Stimulated activated effector memory CD8-positive, alpha-beta T cell treated with anti-CD3 and anti-CD28 coated beads, Interleukin-12 subunit alpha, Interleukin-12 subunit beta, amount 100 ng/mL, for 72 hours (primary cell): Measurements from ENCODE around the gene SLC12A8.

Experiments used
- ATAC-seq: fragments of 150-1000 bp; cut with Tn5 transposase; 2 replicates; pipeline ENCODE4 v1.10.0; 2021
- DNase-seq, 2 donors: peaks; one replicate each; pipeline ENCODE4 v3.0.0; 2021 to 2022; ENCODE audit warnings: low spot score in 2 of 2
- H3K27ac Mint-ChIP-seq: one replicate; pipeline ENCODE4 v1.8.0; 2022; ENCODE audit warnings: mild to moderate bottlenecking, mixed read lengths
- H3K36me3 Mint-ChIP-seq: one replicate; pipeline ENCODE4 v1.8.0; 2022; ENCODE audit warnings: mild to moderate bottlenecking, mixed read lengths
- H3K4me1 Mint-ChIP-seq: one replicate; pipeline ENCODE4 v1.8.0; 2022; ENCODE audit warnings: mixed read lengths
- H3K4me3 Mint-ChIP-seq: one replicate; pipeline ENCODE4 v1.8.0; 2022; ENCODE audit warnings: mild to moderate bottlenecking, mixed read lengths
- H3K9me3 Mint-ChIP-seq: one replicate; pipeline ENCODE4 v1.8.0; 2022; ENCODE audit warnings: mixed read lengths

Gene SLC12A8

DNA sequence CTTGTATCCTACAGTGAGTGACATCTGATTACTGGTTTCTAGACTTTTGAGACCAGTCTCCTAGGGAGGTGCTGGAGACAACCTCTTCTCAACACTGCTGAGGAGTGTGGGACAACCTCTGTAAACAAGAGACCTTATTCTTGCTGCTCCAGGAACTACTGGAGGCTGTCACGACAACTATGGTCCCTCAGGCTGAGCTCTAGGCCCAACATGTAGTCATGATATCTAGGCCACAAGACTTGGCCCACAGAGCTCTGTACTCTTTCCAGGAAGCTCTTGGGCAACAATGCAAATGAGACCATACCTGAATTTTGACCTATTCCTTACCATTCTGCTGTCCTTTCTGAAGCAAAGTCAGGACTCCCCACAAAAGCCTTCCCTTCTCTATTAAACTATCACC is 132.5 kb downstream of the SLC12A8 start:
- Mint-ChIP-seq H3K4me3 (no peak overlapping the region), H3K9me3 (no peaks in the 10 kb centered on the region), H3K4me1 (no peaks in the 10 kb centered on the region), H3K27ac (no peak overlapping the region), H3K36me3 (no peaks in the 10 kb centered on the region)
- DNase-seq (no peak), ATAC-seq (no peak)

DNA sequence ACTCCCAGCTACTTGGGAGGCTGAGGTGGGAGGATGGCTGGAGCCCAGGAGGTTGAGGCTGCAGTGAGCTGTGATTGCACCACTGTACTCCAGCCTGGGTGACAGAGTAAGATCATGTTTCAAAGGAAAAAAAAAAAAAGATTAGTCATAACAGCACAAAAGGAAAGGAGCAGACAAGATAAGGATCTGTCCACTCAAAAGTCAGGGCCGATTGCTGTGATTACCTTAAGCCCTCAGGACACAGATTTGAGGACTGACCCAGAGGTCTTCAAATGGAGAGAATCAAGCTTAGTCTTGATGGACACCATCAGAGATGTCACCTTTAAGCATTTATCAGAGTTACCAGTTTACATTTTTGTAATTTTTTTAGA is 132.9 kb downstream of the SLC12A8 start:
- Mint-ChIP-seq H3K27ac (no peak overlapping the region), H3K36me3 (no peaks in the 10 kb centered on the region), H3K9me3 (no peaks in the 10 kb centered on the region), H3K4me1 (no peaks in the 10 kb centered on the region), H3K4me3 (no peak overlapping the region)
- DNase-seq (no peak), ATAC-seq (no peak)

DNA sequence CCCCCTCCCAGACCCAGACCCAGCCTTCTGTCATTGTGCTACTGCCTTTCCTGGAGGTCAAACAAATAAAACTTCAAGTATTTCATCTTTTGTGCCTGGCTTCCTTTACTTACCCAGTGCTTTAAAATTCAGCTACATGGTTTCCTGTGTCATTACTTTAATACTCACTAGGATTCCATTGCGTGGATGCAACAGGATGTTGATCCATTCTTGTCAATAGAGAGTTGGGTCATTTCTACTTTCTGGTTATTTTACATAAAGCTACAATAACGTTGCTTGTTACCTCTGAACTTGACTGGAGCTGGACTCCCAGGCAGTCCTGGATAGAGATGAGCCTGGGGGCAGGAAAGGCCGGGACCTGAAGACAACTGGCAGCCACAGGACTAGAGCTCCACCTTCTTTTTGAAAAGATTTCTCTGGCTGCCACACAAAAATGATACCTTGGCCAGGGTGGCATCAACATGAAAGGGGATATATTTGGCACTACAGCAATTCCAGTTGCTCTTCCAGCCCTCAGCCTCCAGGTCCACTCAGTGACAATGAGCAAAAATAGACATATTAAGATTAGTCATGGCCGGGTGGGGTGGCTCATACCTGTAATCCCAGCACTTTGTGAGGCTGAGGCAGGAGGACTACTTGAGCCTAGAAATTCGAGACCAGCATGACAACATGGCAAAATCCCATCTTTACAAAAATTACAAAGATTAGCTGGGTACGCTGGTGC is 133.4 kb downstream of the SLC12A8 start:
- Mint-ChIP-seq H3K4me1 (no peaks in the 10 kb centered on the region), H3K27ac (no peak overlapping the region), H3K36me3 (no peaks in the 10 kb centered on the region), H3K4me3 (no peak overlapping the region), H3K9me3 (no peaks in the 10 kb centered on the region)
- DNase-seq (no peak), ATAC-seq (no peak)

DNA sequence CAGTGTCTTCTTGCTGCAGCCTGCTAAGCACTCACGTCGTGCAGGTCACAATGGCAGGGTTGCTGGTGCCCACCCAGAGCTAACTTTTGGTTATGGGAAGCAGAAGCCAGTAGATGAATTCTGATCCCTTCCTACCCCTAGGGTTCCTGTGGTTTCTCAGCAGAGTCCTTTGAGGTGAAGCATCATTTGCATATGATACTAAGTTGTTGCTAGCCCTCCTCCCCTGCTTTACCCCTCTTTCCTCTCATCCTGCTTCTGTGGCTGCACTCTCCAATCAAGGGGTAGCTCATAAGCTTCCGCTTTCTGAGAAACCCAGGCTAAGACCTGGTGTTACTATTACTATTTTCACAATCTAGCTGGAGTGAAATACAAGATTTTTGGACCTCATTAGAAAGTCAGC is 134.7 kb downstream of the SLC12A8 start:
- Mint-ChIP-seq H3K27ac (no peak overlapping the region), H3K4me1 (no peaks in the 10 kb centered on the region), H3K36me3 (no peaks in the 10 kb centered on the region), H3K4me3 (no peak overlapping the region), H3K9me3 (no peaks in the 10 kb centered on the region)
- DNase-seq, result no peak
- ATAC-seq, result no peak

DNA sequence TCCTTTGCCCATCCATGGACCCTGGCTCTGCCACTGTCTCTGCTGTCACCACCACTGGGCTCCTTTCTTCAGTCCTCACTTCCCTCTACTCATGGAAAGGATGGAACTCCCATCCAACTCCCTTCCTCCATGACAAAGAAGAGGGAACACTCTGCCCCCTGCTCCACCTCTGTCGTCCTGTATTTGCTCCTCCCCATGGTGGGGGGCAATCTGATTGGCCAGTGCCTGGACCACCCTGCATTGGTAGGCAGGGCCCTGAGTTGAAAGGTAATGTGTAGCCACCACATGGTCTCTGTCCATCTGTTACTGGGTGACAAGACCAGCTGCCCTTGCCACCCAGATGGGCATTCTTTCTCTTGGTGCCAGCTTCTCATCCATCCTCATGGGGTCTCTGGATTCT is 136.1 kb downstream of the SLC12A8 start:
- Mint-ChIP-seq H3K27ac (peak overlapping the region; percentile 60), H3K4me3 (no peak overlapping the region), H3K4me1 (no peaks in the 10 kb centered on the region), H3K9me3 (no peaks in the 10 kb centered on the region), H3K36me3 (no peaks in the 10 kb centered on the region)
- ATAC-seq (peak; percentile 21), DNase-seq (no peak)

DNA sequence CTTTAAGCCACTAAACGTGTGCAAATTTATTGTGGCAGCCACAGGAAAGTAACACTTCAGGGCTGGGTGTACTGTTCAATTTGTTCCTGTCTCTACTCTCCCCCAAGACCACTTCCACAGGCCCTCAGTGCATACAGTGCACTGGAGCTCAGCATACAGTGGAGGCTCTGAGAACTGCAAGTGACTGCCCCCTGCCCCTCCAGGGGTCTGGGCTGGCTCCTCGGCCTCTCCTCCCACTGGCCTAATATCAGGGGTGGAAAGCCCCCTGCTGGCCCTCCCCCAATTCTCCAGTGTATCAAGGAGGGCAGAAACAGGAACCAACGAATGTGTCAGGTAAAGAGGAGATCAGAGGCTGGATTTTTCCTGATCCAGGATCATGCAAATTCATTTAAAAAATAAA is 136.8 kb downstream of the SLC12A8 start:
- no peak overlapping the region for H3K4me3 Mint-ChIP-seq
- H3K4me1 Mint-ChIP-seq, result no peaks in the 10 kb centered on the region
- no peak for ATAC-seq

DNA sequence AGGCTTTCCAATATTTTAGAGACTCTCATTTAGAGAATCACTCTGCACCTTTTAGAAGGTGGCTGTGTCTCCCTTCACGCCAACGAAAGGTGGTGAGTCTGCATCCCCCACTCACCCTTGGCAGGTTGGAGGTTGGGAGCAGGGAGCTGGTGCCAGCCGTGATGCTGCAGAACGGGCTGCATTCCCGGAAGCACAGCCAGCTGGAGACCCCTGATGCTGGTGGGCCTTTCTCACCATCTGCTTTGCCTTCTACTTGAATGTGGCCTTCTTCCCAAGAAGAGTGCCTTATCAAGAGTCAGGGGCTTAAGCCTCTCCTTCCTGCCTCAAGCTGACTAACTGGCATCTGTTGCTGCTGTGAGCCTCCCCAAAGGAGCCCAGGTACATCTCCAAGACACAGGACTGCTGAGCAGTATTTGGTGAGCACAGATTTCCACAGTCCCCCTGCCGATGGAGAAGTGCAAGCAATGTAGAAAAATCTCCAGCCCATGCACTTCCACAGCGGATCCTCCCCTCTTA is 139.1 kb downstream of the SLC12A8 start:
- Mint-ChIP-seq H3K4me3 (no peak overlapping the region), H3K9me3 (no peaks in the 10 kb centered on the region), H3K27ac (no peak overlapping the region), H3K36me3 (no peaks in the 10 kb centered on the region), H3K4me1 (no peaks in the 10 kb centered on the region)
- DNase-seq (no peak), ATAC-seq (no peak)

More for the DNA sequence above, 136.8 kb downstream of the SLC12A8 start:
- Mint-ChIP-seq H3K9me3 (no peaks in the 10 kb centered on the region), H3K27ac (peak overlapping the region; percentile 60), H3K36me3 (no peaks in the 10 kb centered on the region)
- DNase-seq, result no peak

DNA sequence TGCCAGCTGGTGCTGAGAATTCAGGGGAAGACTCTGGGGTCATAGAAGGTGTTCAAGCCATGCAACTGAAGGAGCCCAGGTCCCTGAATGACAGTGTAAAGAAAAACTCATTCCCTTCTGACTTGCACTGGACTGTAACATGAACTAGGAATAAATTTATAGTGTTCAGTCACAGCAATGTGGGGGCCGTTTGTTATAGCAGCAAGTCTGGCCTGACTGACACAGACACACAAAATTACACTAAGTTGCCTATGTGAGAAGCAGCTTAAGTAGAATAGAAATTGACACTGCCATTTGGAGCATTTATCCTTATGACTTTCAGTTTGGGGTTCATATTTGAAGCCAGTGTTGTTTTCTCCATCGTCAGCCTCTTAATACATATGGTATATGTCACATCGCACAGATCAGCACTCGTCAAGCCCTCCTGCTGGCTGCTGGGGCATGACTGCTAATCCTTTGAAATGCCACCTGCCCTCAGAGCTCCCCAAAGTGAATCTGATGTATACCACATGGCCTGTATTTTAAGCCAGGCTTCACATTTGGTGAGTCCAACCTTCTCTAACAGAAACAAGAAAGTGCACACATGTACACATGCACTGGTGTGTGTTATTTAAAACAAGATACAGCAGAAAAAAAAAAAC is 139.7 kb downstream of the SLC12A8 start:
- no peak for ATAC-seq
- Mint-ChIP-seq H3K9me3 (no peaks in the 10 kb centered on the region), H3K36me3 (no peaks in the 10 kb centered on the region), H3K4me3 (no peak overlapping the region), H3K27ac (no peak overlapping the region), H3K4me1 (no peaks in the 10 kb centered on the region)
- no peak for DNase-seq

DNA sequence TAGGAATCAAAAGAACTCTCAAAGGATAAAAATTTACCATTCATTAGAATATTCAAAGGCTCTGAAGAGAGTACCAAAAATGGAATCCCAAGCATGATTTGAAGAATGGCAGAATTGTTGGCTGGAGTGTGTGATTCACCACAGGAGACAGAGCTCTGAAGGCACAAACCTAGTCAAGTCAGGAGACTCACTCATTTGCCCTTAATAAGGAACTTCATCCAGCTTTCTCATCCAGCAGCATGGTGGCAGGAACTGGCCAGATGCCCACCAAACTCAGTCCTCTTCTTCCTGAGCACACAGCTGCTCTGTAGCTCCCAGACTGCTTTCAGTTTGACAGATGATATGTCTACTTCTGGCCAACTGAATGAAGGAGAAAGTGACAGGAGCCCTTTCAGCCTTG is 140.2 kb downstream of the SLC12A8 start:
- Mint-ChIP-seq H3K4me1 (peaks cover under 1% of the 10 kb centered on the region), H3K36me3 (no peaks in the 10 kb centered on the region), H3K27ac (no peak overlapping the region), H3K9me3 (no peaks in the 10 kb centered on the region), H3K4me3 (no peak overlapping the region)
- ATAC-seq, result no peak
- no peak for DNase-seq

DNA sequence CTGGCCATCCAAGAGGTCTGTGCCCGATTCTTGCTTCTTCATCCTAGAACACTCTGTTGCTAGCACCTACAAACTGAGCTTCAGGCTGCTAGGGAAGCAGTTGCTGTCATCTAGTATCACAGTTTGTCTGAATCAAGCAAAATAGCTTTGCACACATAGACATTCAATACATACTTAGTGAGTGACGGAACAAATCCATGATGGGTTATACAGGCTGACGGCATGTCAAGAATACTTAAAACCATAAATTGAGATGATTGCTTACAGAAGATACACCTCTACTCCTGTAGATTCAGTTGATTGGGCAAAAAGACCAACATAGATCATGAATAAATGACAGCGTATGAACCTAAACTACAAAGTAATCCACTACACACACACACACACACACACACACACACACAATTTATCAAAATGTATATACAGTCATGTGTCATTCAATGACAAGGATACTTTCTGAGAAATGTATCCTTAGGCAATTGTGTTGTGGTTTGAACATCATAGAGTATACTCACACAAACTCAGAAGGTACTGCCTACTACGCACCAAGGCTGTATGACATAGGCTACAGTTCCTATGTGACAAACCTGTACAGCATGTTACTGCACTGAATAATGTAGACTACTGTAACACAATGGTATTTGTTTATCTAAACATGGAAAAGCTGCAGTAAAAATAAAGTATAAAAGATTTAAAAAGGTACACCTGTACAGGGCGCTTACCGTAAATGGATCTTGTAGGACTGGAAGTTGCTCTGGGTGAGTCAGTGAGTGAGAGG is 142.4 kb downstream of the SLC12A8 start:
- DNase-seq, result no peak
- Mint-ChIP-seq H3K27ac (no peak overlapping the region), H3K9me3 (no peaks in the 10 kb centered on the region), H3K4me1 (peaks cover 7% of the 10 kb centered on the region), H3K4me3 (no peak overlapping the region), H3K36me3 (no peaks in the 10 kb centered on the region)
- no peak for ATAC-seq

DNA sequence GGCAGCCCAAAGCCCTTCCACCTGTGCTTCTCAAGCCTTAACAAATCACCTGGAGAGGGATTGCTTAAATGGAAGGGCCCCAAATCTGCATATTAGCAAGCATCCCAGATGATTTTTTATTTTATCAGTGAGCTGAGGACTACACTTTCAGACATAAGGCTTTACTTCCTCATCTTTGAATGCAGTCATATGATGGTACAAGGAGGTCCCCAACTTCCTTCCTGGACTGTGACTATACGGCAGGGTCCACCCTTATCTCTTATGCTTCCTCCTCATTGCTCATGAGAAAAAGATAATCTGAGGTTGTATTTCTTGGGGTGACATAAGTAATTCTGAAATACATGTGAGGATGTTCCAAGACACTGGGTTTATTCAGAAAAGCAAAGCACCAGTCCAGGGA is 143.1 kb downstream of the SLC12A8 start:
- Mint-ChIP-seq H3K9me3 (no peaks in the 10 kb centered on the region), H3K36me3 (no peaks in the 10 kb centered on the region), H3K27ac (no peak overlapping the region), H3K4me3 (no peak overlapping the region), H3K4me1 (peaks cover 7% of the 10 kb centered on the region)
- ATAC-seq (no peak), DNase-seq (no peak)

DNA sequence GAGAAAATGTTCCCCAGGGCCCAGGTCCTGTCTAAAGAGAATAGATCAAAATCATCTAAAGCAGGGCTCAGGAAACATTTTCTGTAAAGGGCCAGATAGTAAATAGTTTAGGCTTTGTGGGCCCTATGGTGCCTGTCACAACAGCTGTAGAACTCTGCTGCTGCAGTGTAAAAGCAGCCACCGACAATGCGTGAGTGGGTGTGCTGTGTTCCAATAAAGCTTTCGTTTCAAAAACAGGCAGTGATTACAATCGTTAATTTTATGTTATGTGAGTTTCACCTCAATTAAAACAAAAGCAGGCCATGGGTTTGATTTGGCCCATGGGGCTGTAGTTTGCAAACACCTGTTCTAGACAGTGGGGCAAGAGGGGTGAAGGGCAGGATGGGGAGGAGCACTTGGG is 144.3 kb downstream of the SLC12A8 start:
- H3K9me3 Mint-ChIP-seq, result no peaks in the 10 kb centered on the region
- H3K4me3 Mint-ChIP-seq, result no peak overlapping the region
- ATAC-seq, result no peak
- peaks cover 7% of the 10 kb centered on the region for H3K4me1 Mint-ChIP-seq
- DNase-seq, result no peak
- no peaks in the 10 kb centered on the region for H3K36me3 Mint-ChIP-seq
- no peak overlapping the region for H3K27ac Mint-ChIP-seq

DNA sequence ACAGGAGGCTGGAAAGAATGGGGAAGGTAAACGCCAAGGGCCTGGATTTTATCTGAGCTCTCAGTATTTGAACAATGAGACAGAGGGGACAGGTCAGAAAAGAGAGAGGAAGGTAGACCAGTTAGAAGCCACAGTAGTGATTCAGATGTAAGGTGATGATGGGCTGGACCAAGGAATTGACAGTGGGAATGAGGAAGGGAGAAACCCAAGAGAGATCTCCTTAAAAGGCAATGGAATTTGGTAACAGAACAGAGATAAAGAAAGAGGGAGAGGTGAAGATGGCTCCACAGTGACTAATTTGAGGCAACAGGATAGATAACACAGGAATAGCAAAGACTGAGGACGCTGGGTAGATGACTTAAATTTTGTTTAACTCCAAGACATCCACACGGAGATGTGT is 145.3 kb downstream of the SLC12A8 start:
- no peak for DNase-seq
- Mint-ChIP-seq H3K27ac (no peak overlapping the region), H3K36me3 (no peaks in the 10 kb centered on the region), H3K9me3 (no peaks in the 10 kb centered on the region), H3K4me3 (no peak overlapping the region), H3K4me1 (peaks cover 7% of the 10 kb centered on the region)
- ATAC-seq, result no peak

DNA sequence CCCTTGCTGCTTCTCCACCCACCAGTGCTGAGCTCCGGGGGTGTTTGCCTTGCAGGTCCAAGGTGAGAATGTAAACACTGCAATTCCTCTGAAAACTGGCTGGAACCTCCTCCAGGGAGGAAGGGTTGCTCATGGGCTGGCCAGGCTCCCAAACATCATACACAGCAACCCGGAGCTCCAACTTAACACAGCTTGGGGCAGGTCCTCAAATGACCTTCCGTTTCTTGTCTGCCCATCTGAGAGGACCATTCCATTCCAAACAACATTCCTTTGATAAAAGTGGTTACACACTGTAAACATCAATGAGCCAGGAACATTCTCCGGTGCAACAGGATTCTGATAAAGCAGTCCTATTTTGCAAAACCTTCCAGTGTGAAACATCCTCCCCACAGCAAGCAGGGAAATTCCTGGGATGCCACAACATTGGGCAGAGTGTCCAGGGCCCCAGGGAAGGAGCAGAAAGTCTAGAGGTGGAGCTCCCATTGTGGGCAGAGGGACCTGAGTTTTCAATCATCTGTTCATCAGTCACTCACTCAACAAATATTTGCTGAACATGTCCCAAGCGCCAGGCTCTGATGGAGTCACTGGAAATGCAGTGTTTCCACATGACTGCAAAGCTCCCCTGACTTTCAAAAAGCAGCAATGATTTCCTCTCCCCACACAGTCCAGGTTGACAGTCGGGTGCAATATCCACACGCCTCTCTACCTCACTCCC is 149.5 kb downstream of the SLC12A8 start:
- H3K4me3 Mint-ChIP-seq, result no peak overlapping the region
- no peaks in the 10 kb centered on the region for H3K36me3 Mint-ChIP-seq
- no peak for DNase-seq
- no peak overlapping the region for H3K27ac Mint-ChIP-seq
- H3K9me3 Mint-ChIP-seq, result no peaks in the 10 kb centered on the region
- H3K4me1 Mint-ChIP-seq, result peaks cover 7% of the 10 kb centered on the region
- no peak for ATAC-seq

DNA sequence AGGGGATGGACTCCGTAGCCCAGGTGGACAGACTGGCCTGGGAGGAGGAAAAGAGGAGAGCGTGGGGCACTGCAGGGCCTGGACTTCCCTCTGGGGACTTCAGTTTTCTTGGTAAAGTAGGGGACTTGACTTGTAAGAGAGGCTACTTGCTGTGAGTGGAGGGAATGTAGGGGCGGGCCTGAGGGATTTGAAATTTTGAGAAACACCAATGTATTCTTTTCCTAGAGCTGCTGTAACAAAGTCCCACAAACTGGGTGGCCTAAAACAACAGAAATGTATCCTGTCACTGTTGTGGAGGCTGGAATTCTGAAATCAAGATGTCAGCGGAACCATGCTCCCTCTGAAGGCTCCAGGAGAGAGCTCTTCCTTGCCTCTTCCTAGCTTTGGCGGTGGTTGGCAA is 150.9 kb downstream of the SLC12A8 start:
- H3K4me1 Mint-ChIP-seq, result no peaks in the 10 kb centered on the region

More for the DNA sequence above, 150.9 kb downstream of the SLC12A8 start:
- H3K27ac Mint-ChIP-seq, result no peak overlapping the region
- no peaks in the 10 kb centered on the region for H3K36me3 Mint-ChIP-seq
- DNase-seq (no peak), ATAC-seq (no peak)
- H3K4me3 Mint-ChIP-seq, result no peak overlapping the region
- H3K9me3 Mint-ChIP-seq, result no peaks in the 10 kb centered on the region
